Hematopoietic multipotent progenitor cell treated with erythropoietin and hydrocortisone succinate and interleukin-3 and kit ligand, for 8 days (in vitro differentiated cells): ENCODE measurements around the gene EHHADH.

Experiments
- DNase-seq: peaks from one replicate; pipeline ENCODE4 v3.0.0-alpha.2; 2015

Gene EHHADH

DNA sequence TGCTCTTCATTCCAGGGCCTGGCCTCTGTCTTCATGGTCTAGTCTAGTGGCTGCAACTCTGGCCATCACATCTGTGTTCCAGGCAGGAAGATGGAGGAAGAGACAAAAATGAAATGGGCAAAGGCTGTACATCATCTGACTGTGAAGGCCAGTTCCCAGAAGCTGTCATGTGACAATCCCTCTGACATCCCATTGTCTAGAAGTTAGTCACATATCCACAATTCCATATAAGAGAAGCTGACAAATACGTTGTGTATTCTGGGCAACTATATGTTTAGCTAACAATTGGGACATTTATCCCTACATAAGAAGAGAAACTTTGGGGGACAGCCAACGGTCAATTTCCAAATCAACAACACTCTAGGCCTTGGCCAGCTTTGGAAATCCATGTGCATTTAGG, 66.5 kb downstream of the EHHADH start:
- DNase-seq: no peak

GRCh38 chr3:185176750-185177359, 77.0 kb downstream of the EHHADH start:
- DNase-seq: peak; percentile 67

DNA sequence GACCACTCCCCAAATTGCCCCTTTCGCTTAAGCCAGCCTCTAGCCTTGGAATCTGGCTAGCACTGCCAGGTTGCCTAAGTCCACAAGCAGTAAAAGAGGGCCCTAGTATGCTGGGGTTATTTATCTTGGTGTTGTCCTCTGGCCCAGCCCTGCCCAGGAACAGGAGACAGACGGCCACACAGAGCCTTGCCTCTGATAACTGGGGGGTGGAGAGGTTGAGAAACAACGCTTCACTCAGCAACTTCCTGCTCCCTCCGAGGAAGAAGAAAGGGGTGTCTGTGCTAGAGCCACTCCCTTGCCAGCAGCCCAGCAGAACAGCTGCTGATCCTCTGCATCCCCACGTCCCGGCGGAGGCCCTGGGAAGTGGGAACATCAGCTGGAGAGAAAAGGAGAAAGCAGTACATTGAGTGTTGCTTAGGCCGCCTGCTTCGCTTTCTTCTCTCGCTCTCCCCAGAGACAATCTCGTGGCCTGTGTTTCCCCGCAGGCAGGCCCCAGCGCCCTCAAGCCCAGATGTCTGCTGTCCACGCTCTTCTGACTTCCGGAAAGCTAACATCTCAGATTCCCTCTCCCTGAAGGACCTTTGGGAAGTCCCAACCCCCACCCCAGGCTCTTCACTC, 78.4 kb downstream of the EHHADH start:
- DNase-seq: peak; percentile 91

GRCh38 chr3:185172086-185173049, 81.5 kb downstream of the EHHADH start:
- DNase-seq: no peak

GRCh38 chr3:185164428-185165217, 89.2 kb downstream of the EHHADH start:
- DNase-seq: no peak

- DNase-seq: no peak
Observed at GRCh38 chr3:185162634-185163033, 91.2 kb downstream of the EHHADH start.

DNA sequence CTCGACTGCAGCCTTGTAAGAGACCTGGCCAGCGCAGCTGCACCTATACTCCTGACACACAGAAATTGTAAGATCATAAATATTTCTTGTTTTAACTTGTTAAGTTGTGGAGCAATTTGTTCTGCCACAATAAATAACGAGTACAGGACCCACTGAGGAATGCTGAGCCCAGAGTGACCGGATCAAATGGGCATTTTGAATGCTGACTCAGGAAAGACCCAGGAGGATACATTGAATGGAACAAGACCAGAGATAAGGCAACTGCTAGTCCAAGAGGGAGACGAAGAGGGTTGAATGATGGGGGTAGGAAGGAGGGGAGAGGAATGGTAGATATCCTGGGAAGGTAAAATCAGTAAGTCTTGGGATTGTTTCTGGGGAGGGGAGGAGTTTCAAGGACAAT, 92.1 kb downstream of the EHHADH start:
- no peak for DNase-seq

GRCh38 chr3:185157347-185157746, 96.5 kb downstream of the EHHADH start:
- no peak for DNase-seq

GRCh38 chr3:185155678-185156077, 98.2 kb downstream of the EHHADH start:
- DNase-seq: no peak

GRCh38 chr3:185153861-185154629, 99.8 kb downstream of the EHHADH start:
- no peak for DNase-seq

GRCh38 chr3:185153171-185153771, 100.6 kb downstream of the EHHADH start:
- DNase-seq: no peak

DNA sequence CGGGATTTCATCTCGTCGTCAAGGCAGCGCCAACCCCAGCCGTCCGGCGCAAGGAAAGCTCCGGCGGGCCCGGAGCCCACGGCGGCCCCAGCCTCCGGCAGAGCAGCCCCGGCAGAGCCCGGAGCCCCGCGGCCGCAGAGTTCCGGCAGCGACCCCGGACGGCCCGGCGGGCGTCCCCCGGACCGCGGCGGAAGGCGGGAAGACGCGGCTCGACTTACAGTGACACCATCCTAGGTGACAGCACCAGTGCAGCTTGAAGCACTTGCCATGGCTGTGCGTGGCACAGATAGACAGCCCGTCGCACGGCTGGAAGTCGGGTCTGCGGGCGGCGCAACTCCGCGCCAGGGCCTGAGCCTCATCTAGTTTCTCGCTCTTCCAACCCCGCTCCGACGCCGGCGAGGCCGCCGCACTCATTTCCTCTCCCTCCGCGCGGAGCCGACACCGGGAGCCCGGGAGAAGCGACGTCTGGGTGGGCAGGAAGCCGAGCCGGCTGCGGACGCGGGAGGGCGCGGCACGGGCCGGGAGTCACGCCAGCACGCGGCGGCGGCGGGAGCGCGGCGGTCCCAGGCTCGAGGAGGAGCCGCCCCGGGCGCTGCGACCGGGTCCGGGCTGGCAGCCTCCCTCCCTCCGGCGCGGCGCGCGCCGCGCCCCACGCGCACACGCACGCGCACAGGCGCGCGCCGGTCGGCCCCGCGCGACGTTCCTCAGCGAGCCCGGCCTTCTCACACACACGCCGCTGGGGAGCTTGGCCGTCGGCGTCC, 101.3 kb downstream of the EHHADH start, which contains the start of gene C3orf70:
Gene C3orf70 (minus strand): TSS at position 651 of the 761 bp plus-strand sequence. CDS start 237 bp downstream, at position 414.
- peak; percentile 49 for DNase-seq

- no peak for DNase-seq
Observed at GRCh38 chr3:185151964-185152409, 101.9 kb downstream of the EHHADH start.

- no peak for DNase-seq
Observed at GRCh38 chr3:185151101-185151963, 102.5 kb downstream of the EHHADH start.

- DNase-seq: no peak
Observed at GRCh38 chr3:185150561-185150960, 103.3 kb downstream of the EHHADH start.

GRCh38 chr3:185149591-185149990, 104.3 kb downstream of the EHHADH start:
- DNase-seq: no peak

DNA sequence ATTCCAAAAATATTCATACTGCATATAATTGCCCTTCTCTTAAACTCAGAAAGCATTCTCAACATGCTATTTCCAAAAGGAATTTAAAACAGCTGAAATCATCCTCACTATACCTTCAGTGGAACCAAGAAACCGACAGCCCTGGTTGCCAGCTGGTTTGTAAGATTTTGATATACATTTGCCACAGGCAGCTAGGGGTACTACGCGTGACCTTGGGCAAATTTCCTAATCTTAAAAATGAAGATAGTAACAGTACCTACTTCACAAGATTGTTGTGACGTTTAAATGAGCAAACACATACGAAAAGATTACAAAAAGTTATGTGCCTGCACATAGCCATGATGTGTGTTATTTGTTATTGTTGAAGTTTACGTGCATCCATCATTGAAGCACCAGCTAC, 108.3 kb downstream of the EHHADH start:
- no peak for DNase-seq

DNA sequence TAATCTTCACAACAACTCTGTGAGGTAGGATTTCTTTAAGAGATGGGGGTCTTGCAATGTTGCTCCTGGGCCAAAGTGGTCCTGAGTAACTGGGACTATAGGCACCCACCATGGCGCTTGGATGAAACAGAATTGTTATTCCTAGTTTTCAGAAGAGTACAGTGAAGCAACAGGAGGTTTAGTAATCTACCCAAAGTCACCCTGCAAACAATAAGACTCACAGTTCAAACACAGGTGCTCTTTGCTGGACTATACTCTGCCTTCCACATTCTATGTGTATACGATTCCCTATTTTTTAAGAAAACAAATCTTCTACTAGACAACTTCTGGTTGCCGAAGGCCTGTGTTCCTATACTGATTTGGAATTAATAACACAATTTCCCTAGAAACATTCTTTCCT, 109.1 kb downstream of the EHHADH start:
- DNase-seq: no peak
